ENCODE measurements around the gene STON2.

Gene STON2

GRCh38 chr14:81298122-81298521 lies 102.0 kb downstream of the STON2 start:
- TF ChIP-seq ZFP3 (CRISPR knock-in tag; IDR thresholded peaks at IDR 0.05) = no peak
- no peak for TF ChIP-seq ISL1 (CRISPR knock-in tag; IDR thresholded peaks at IDR 0.05)
- no peak for TF ChIP-seq PATZ1 (CRISPR knock-in tag; IDR thresholded peaks at IDR 0.05; ENCODE audit: borderline replicate concordance)
- no peak for TF ChIP-seq CSDC2 (CRISPR knock-in tag; IDR thresholded peaks at IDR 0.05)
- no peak for TF ChIP-seq TCF4 (CRISPR knock-in tag; IDR thresholded peaks at IDR 0.05; ENCODE audit: borderline replicate concordance)
- no peak for TF ChIP-seq ARNTL (CRISPR knock-in tag; IDR thresholded peaks at IDR 0.05; ENCODE audit: borderline replicate concordance, low read depth)
- no peak for TF ChIP-seq ZC3H10 (CRISPR knock-in tag; IDR thresholded peaks at IDR 0.05)
- no peak for TF ChIP-seq ESRRG (CRISPR knock-in tag; IDR thresholded peaks at IDR 0.05)
- no peak for TF ChIP-seq ZNF8 (CRISPR knock-in tag; IDR thresholded peaks at IDR 0.05)
- no peak for TF ChIP-seq CSRNP3 (CRISPR knock-in tag; IDR thresholded peaks at IDR 0.05)
- no peak for TF ChIP-seq RARB (CRISPR knock-in tag; IDR thresholded peaks at IDR 0.05)
- TF ChIP-seq TSHZ2 (CRISPR knock-in tag; IDR thresholded peaks at IDR 0.05) = no peak
- no peak for TF ChIP-seq BACH2 (CRISPR knock-in tag; IDR thresholded peaks at IDR 0.05; ENCODE audit: borderline replicate concordance)
- no peak for TF ChIP-seq GLIS3 (CRISPR knock-in tag; IDR thresholded peaks at IDR 0.05)
- TF ChIP-seq TOX (CRISPR knock-in tag; IDR thresholded peaks at IDR 0.05; ENCODE audit: borderline replicate concordance) = no peak
- no peak for TF ChIP-seq ZNF565 (CRISPR knock-in tag; conservative IDR thresholded peaks at IDR 0.05; ENCODE audit: low read depth)
- TF ChIP-seq ZNF70 (CRISPR knock-in tag; IDR thresholded peaks at IDR 0.05) = no peak
- no peak for ATAC-seq

GRCh38 chr14:81295958-81296923 lies 103.9 kb downstream of the STON2 start:
- no peak for ATAC-seq
- no peak for TF ChIP-seq TCF4 (CRISPR knock-in tag; IDR thresholded peaks at IDR 0.05; ENCODE audit: borderline replicate concordance)
- no peak for TF ChIP-seq ZNF70 (CRISPR knock-in tag; IDR thresholded peaks at IDR 0.05)
- no peak for TF ChIP-seq GLIS3 (CRISPR knock-in tag; IDR thresholded peaks at IDR 0.05)
- no peak for TF ChIP-seq SNAI2 (CRISPR knock-in tag; IDR thresholded peaks at IDR 0.05)
- no peak for TF ChIP-seq RARB (CRISPR knock-in tag; IDR thresholded peaks at IDR 0.05)
- TF ChIP-seq OSR1 (CRISPR knock-in tag; IDR thresholded peaks at IDR 0.05) = no peak
- no peak for TF ChIP-seq ZNF565 (CRISPR knock-in tag; conservative IDR thresholded peaks at IDR 0.05; ENCODE audit: low read depth)
- TF ChIP-seq ZFP30 (CRISPR knock-in tag; IDR thresholded peaks at IDR 0.05) = no peak
- TF ChIP-seq PATZ1 (CRISPR knock-in tag; IDR thresholded peaks at IDR 0.05; ENCODE audit: borderline replicate concordance) = no peak
- TF ChIP-seq TOX (CRISPR knock-in tag; IDR thresholded peaks at IDR 0.05; ENCODE audit: borderline replicate concordance) = no peak
- no peak for TF ChIP-seq PPARA (CRISPR knock-in tag; IDR thresholded peaks at IDR 0.05; ENCODE audit: borderline replicate concordance)
- no peak for TF ChIP-seq ZC3H10 (CRISPR knock-in tag; IDR thresholded peaks at IDR 0.05)
- TF ChIP-seq ISL1 (CRISPR knock-in tag; IDR thresholded peaks at IDR 0.05) = no peak
- TF ChIP-seq ESRRG (CRISPR knock-in tag; IDR thresholded peaks at IDR 0.05) = no peak
- no peak for TF ChIP-seq ZFP3 (CRISPR knock-in tag; IDR thresholded peaks at IDR 0.05)

- no peak for ATAC-seq
- no peak for TF ChIP-seq ZNF70 (CRISPR knock-in tag; IDR thresholded peaks at IDR 0.05)
- TF ChIP-seq TSHZ2 (CRISPR knock-in tag; IDR thresholded peaks at IDR 0.05) = no peak
- TF ChIP-seq POU6F1 (CRISPR knock-in tag; IDR thresholded peaks at IDR 0.05; ENCODE audit: borderline replicate concordance, low read depth) = no peak
- no peak for TF ChIP-seq ISL1 (CRISPR knock-in tag; IDR thresholded peaks at IDR 0.05)
Observed at GRCh38 chr14:81289516-81289915, 110.6 kb downstream of the STON2 start.

All from SK-N-SH treated with all-trans-retinoic acid at 6 μM for 48 hours (cell line).